GM21360 (cell line): ENCODE data around the gene PRXL2A.
"Not testable (repeated sequence)": the region's sequence is repeated elsewhere in the genome, so short reads cannot be mapped to it uniquely, and the experiment has no call there.

Source experiments
- ATAC-seq: cut with Tn5 transposase; IDR thresholded peaks from one replicate; pipeline ENCODE4 v1.9.1; 2021; ENCODE audit warnings: mild to moderate bottlenecking, moderate library complexity; ENCODE audit not compliant: unreplicated experiment

The PRXL2A gene

GRCh38 chr10:80410578-80411145 lies 2.3 kb downstream of the PRXL2A start:
- ATAC-seq, result no peak

- ATAC-seq, result no peak
These were observed 2.9 kb downstream of the PRXL2A start for GRCh38 chr10:80411267-80411668.

- ATAC-seq, result no peak
These were observed 3.4 kb downstream of the PRXL2A start for GRCh38 chr10:80411681-80412220.

GRCh38 chr10:80412486-80412885 lies 4.1 kb downstream of the PRXL2A start:
- ATAC-seq, result no peak

- ATAC-seq, result no peak
These were observed 5.1 kb downstream of the PRXL2A start for GRCh38 chr10:80413271-80413996.

GRCh38 chr10:80414142-80414895 lies 6.0 kb downstream of the PRXL2A start:
- no peak for ATAC-seq

GRCh38 chr10:80415734-80416478 lies 7.6 kb downstream of the PRXL2A start:
- ATAC-seq, result no peak

GRCh38 chr10:80416479-80417098 lies 8.2 kb downstream of the PRXL2A start:
- ATAC-seq, result no peak

GRCh38 chr10:80417256-80417655 lies 8.9 kb downstream of the PRXL2A start:
- not testable (repeated sequence) for ATAC-seq

GRCh38 chr10:80421050-80421706 lies 12.8 kb downstream of the PRXL2A start:
- ATAC-seq, result peak; percentile 15

GRCh38 chr10:80421707-80422536 lies 13.6 kb downstream of the PRXL2A start:
- peak; percentile 96 for ATAC-seq

GRCh38 chr10:80425901-80426300 lies 17.6 kb downstream of the PRXL2A start:
- ATAC-seq, result no peak

GRCh38 chr10:80427541-80427940 lies 19.2 kb downstream of the PRXL2A start:
- ATAC-seq, result no peak

- ATAC-seq, result no peak
These were observed 21.2 kb downstream of the PRXL2A start for GRCh38 chr10:80429521-80429973.

GRCh38 chr10:80433134-80433533 lies 24.8 kb downstream of the PRXL2A start:
- ATAC-seq, result no peak

GRCh38 chr10:80436446-80437098 lies 28.2 kb downstream of the PRXL2A start:
- ATAC-seq, result no peak

GRCh38 chr10:80437227-80437626 lies 28.9 kb downstream of the PRXL2A start:
- ATAC-seq, result no peak

- ATAC-seq, result no peak
These were observed 33.5 kb downstream of the PRXL2A start for GRCh38 chr10:80441831-80442230.

GRCh38 chr10:80442879-80443278 lies 34.5 kb downstream of the PRXL2A start:
- no peak for ATAC-seq
